GM18519 (cell line): Measurements from ENCODE around the gene TSR3.

Experiments
- ATAC-seq: cut with Tn5 transposase; IDR thresholded peaks from one replicate; pipeline ENCODE4 v1.9.1; 2021; ENCODE audit warnings: mild to moderate bottlenecking, moderate library complexity; ENCODE audit not compliant: unreplicated experiment, low FRiP score

The TSR3 gene

DNA sequence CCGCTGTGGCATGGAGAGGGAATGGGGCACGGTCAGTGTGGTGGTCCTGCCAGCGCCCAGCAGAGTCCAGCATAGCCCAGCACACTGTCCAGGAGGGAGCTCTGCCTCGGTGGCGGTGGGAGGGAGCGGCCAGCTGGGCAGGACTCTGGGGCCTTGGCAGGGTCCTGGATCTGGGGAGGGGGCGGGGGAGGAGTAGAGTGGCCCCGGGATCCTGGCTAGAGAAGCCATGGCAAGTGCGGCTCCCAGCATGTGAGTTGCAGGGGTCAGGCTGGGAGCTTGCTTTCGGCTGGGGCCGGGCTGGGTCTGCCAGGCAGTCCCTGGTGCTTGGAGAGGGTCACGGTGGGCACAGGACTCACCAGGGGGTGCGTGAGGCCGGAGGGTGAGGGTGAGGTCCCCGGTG is 3.9 kb upstream of the TSR3 start:
- no peak for ATAC-seq

DNA sequence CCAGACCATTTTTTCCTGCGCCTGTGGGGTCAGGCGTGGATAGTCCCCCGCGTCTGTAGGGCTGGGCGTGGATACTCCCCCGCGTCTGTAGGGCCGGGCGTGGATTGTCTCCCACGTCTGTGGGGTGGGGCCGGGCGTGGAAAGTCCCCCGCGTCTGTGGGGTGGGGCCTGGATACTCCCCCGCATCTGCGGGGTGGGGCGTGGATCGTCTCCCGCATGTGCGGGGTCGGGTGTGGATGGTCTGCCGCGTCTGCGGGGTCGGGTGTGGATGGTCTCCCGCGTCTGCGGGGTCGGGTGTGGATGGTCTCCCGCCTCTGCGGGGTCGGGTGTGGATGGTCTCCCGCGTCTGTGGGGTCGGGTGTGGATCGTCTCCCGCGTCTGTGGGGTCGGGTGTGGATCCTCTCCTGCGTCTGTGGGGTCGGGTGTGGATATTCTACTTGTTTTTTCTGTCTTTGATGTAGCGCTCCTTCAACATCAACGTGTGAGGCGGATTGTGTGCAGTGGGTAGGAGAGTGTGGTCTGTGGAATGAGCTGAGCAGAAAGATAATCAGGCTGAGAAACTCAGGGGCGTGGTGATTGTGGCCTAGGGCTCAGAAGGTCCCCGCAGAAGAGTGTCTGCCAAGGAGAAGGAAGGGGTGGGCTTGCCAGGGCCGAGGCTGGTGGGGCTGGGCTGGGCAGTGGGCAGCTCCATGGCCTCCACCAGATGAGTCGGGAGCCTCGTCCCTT is 3.3 kb upstream of the TSR3 start:
- ATAC-seq, result no peak

DNA sequence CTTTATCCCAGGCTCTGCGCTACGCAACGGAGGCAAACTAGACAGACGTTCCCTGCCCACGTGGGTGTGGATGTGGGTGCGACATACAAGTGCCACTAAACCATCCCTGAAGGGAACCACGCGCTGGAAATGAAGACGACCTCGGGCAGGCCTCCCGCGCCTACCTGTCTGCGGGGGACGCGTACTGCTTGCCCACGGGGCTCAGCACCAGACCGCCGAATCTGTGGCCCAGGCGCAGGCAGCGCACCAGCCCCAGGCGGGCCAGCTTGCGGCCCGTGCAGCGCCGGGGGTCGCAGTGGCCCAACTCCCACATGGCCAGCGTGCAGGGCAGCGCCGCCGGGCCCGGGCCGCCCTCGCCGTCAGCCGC is 480 bp downstream of the TSR3 start:
- ATAC-seq, result no peak

DNA sequence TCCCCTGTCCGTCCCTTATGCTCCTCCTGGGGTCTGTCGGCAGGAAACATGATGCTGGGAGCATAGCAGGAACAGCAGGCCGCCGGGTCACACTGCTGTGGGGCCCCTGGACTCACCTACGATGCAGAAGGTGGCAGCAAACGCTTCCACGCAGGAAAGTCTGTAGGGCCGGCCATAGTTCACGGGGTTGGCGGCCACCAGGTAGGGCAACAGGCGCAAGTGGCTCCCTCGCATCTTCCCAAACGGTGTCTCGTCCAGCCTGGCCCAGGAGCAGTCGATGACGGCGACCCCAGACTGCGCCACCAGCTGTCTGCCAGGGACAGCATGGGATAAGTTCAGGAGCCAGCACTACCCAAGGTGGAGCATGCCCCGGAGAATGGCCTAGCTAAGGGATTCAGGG is 987 bp downstream of the TSR3 start:
- ATAC-seq, result no peak

DNA sequence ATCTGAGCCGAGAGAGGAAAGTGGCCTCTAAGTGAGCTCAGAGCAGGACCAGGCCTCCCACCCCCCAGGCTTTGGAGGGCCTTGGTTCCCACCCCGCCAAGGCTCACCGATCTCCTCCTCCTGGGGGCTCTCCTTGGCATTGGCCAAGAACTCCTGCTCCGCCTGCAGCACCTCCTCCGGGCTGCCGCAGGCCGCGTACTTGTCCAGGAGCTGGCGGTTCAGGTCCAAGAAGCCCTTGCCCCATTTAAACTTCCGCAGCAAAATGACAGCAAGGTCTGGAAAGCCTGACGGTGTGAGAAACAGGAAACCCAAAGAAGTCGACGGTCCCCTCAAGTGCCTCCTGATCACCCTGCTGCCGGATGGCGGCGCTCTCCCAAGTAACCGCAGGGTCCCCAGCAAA is 1.7 kb downstream of the TSR3 start:
- ATAC-seq, result no peak

DNA sequence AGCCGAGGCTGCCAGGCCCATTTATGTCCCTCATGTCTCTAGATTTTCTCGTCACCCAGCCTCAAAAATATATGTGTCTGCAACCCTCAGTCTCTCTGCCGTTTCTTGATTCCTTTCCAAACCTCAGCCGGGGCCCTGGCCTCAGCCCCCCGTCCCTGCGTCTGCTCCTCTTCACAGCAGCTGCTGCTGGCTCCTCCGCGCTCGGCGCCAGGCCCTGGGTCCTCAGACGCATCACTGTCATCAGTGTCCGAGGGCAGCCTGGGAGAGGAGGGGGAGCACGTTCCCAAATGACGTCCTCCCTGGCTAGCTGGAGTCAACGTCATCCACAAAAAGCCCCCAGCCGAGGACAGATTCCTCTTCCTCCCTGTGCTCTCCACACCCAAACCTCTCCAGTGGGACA is 2.3 kb downstream of the TSR3 start:
- no peak for ATAC-seq

DNA sequence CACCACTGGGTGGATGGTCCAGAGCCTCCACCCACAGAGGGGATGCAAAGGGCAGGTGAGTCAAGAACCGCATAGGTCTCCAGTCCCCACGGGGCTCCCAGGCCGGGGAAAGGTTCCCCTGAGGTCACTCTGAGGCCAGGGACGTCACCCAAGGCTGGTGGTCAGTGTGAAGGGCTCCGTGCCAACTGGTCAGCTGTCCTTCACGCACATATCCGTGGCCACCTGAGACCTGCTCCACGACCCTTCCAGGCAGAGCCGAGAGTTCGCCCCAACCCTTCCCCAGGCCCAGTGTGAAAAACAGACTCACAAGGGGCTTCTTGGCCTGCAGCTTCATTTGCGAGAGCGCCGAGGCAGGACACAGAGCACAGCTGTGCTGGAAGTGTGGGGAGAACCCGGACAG is 2.8 kb downstream of the TSR3 start:
- ATAC-seq, result no peak

DNA sequence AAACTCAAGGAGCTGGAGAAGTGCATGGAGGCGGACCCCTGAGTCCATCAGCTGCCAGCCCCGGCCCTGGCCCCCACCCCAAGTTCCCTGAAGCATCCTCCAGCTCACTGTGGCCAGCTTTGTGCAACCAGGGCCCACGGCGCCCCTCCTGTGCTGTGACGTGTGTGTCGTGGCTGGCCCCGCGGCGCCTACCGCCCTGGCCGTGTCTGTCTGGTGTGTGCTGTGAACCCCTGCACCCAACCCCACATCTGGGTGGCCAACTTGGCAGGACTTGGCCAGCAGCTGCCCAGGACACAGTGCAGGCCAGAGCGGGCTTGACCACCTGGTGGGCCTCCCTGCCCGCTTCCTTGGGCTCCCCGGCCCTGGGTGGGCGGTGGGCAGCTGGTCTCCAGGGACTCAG is 3.2 kb downstream of the TSR3 start:
- no peak for ATAC-seq

DNA sequence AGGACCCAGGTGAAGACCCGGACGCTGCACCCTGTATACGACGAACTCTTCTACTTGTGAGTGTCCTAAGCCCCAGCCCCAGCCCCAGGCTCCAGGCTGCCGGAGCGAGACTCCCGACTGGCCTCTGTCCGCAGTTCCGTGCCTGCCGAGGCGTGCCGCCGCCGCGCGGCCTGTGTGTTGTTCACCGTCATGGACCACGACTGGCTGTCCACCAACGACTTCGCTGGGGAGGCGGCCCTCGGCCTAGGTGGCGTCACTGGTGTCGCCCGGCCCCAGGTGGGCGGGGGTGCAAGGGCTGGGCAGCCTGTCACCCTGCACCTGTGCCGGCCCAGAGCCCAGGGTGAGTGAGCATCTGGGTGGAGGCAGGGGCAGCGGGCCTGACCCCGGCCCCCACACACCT is 3.7 kb downstream of the TSR3 start:
- ATAC-seq, result no peak

DNA sequence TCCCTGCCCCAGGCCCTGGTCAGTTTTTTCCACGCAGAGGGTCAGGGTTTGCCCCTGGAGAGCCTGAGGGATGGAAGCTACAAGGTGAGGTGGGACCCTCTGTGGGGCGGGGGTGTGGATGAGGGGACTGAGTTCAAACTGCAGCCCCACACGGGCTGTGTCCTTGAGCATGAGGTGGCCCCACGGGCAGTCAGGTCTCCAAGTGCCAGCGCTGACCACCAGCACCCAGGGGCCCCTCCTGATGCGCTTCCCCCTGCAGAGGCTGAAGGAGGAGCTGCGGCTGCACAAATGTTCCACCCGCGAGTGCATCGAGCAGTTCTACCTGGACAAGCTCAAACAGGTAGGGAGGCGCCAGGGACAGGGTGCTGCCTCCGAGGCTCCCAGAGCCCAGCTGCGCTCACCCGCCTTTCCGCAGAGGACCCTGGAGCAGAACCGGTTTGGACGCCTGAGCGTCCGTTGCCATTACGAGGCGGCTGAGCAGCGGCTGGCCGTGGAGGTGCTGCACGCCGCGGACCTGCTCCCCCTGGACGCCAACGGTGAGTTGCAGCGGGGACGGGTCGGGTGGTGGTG is 4.3 kb downstream of the TSR3 start:
- ATAC-seq, result no peak

DNA sequence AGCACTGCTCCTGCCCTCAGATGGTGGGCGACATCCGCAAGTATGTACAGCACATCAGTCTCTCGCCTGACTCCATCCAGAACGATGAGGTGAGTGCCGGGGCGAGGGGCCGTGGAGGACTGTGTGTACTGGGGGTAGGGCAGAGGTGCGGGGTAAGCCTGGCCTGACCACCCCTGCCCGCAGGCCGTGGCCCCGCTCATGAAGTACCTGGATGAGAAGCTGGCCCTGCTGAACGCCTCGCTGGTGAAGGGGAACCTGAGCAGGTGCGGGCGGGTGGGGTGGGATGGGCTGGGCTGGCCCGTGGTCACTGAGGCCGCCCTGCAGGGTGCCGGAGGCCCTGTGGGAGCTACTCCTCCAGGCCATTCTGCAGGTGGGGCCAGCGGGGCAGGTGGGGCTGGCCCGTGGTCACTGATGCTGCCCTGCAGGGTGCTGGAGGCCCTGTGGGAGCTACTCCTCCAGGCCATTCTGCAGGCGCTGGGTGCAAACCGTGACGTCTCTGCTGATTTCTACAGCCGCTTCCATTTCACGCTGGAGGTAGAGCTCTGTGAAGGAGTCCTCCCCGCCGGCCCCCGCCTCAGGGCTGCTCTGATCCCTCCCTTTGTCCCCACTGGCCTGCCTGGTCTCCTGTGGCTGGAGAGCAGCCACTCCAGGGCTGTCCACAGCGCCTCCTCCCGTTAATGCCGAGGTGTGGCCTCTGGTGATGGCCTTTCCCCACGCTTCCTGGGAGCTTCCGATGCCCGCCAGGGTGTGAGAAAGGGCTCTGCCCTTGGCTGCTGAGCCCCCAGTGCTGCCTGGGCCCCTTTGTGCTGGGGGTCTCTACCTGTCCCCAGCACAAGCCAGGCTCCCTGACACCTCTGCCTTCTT is 5.0 kb downstream of the TSR3 start:
- no peak for ATAC-seq

DNA sequence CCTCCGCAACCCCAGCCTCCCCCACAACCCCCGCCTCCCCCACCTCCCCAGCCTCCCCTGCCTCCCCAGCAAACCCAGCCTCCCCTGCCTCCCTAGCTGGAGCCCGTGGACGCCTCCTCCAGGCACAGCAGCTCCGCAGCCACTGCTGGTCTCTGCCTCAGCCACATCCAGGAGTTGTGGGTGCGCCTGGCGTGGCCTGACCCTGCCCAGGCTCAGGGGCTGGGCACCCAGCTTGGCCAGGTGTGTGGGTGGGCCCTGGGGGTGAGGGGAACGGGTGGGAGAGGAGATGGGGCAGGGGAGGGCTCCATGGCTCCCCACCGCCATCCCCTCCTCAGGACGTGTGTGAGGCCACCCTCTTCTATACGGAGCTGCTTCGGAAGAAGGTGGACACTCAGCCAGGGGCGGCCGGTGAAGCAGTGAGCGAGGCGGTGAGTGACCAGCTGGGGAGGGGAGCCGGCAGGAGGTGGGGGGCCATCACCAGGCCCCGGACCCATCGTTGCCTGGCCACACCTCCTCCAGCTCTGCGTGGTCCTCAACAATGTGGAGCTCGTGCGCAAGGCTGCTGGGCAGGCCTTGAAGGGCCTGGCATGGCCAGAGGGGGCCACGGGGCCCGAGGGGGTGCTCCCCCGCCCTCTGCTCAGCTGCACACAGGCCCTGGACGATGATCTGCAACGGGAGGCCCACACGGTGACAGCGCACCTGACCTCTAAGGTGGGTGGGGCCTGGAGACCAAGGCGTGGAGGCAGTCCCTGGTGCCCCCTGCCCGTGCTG is 5.8 kb downstream of the TSR3 start:
- no peak for ATAC-seq

DNA sequence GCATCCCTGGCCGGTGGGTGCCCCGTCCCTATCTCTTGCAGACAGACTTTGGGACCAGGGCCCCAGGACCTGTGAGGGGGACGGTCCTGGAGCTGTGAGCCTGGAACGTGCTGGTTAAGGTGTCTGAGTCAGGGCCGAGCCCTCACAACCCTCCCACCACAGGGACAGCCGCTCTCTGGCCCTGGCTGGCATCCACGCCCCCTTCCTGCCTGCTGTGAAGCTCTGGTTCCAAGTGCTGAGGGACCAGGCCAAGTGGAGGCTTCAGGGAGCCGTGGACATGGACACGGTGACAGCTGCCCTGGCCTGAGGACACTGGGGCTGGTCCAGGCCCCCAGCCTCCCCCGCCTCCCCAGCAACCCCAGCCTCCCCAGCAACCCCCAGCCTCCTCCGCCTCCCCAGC is 6.6 kb downstream of the TSR3 start:
- ATAC-seq, result no peak

DNA sequence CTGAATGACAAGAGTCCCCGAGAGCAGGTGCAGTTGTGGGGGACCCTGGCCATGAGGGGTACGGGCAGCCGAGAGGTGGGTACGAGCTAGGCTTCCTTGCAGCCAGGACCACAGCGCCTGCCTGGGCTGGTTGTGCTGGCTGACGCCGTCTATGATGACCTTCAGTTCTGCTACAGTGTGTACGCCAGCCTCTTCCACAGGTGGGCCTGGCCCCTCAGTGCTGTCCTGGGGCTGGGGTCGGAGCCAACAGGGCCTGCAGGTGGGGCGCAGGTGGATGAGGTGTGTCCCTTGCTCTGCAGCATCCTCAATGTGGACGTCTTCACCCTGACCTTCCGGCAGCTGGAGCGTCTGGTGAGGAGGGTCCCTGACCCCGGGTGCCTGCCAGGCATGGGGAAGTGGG is 7.2 kb downstream of the TSR3 start:
- ATAC-seq, result no peak

DNA sequence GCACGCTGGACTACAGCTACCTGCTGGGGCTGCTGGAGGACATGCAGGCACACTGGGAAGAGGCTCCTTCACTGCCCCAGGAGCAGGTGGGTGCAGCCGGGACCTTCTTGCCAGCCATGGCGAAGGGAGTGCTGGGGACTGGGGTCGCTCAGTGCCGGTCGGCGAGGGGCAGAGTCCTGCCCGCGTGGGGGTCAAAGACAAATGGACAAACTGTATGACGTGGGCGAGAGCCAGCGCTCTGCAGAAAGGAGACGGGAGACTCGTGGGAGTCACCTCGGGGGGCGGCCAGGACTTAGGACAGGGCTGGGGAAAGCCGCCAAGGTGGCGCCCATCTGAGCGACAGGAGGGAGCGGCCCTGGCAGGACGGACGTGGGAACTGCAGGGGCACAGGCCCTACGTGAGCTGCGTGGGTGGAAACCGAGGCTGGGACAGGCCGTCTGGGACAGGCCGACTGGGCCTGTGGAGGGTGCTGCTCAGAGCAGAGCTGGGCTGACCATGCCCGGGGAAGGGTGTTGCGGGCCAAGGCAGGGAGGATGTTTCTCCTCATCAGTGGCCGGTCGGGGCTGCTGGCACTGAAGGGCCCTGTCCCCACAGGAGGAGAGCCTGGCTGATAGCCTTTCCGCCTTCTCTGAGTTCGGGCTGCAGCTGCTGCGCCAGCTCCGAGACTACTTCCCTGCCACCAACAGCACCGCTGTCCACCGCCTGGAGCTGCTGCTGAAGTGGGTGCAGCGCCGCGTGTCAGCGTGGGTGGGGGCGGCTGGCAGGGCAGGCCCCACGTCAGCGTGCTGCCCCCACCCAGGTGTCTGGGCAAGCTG is 8.0 kb downstream of the TSR3 start:
- no peak for ATAC-seq

DNA sequence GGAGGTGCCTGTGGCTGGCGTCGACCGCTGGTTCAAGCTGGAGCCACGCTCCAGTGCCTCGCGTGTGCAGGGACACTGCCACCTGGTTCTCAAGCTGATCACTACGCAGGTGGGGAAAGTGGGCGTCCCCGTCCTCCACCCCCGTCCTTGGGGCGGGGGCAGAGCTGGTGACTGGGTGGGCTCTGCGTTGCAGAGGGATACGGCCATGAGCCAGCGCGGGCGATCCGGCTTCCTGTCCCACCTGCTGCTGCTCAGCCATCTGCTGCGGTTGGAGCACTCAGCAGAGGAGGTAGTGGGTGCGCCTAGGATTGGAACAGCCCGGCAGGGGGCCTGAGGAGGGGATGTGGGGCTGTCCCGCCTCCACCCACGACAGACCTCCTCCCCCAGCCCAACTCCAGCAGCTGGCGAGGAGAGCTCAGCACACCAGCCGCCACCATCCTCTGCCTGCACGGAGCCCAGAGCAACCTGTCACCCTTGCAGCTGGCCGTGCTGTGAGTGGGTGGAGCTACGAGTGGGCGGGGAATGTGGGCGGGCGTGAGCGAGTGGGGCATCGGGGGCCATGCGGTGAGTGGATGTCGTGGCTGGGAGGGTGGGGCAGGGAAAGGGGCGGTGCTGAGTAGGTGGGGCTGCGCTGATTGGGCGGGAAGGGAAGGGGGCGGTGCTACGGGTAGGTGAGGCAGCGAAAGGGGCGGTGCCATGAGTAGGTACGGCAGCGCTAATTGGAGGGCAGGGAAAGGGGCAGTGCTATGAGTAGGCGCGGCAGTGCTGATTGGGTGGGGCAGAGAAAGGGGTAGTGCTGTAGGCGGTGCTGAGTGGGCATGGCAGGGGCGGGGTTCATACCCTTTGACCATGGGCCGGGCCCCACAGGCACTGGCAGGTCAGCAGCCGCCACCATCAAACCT is 8.9 kb downstream of the TSR3 start:
- ATAC-seq, result peak; percentile 49

DNA sequence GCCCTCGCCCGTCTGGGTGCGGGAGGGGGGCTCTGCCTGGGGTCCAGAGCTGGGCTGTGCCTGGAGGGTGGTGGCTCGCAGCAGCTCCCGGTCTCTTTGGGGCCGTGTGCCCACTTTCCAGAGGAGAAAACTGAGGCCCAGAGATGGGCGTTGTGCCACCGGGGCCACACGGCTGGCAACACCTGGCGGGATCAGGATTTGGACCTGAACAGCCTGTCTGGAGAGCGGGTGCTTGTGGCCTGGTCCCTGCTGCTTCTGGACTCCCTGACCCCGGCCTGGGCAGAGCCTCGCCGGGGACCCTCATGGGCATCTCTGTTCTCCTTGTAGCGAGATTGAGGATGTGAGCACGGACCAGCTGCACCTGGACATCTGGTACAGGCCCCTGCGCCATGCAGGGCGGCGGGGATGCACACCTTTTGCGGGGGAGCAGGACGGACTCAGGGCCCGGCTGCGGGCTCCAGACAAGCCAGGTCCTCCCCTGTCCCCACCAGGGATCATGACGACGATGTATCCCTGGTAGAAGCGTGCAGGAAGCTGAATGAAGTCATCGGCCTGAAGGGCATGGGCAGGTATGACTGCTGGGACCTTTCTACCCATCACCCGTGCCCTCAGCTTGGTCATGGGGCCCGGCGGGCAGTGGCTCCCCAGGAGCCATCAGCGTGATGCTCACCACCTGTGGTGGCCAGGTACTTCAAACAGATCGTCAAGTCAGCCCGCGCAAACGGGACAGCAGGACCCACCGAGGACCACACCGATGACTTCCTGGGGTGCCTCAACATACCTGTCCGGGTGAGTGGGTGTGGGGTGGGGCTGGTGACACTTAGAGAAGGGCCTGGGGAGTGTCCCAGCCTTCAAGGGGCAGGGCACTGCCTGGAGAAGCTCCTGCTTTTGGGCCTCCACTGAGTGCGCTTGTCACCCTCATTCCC is 9.9 kb downstream of the TSR3 start:
- ATAC-seq, result no peak
